Activated naive CD8-positive, alpha-beta T cell treated with anti-CD3 and anti-CD28 coated beads, Interleukin-2, amount 10 ng/mL, durations not matched to agents 7 days and 5 days (primary cell): ENCODE measurements around the gene STAB1. TPM values are rescaled to one million over a fixed set of nuclear protein-coding genes. Genes with fewer than 3 reads are reported as not detected.

Source experiments
- ATAC-seq: fragments of 150-1000 bp; cut with Tn5 transposase; one replicate; pipeline ENCODE4 v1.10.0; 2021; ENCODE audit warnings: low read depth, moderate library complexity
- POLR2A ChIA-PET: fragments of 350-600 bp; sonication (Branson Sonifier 250); formaldehyde crosslinking; loops from one replicate; lab custom pipeline; 2021; ENCODE audit warnings: antibody characterized with exemption; lab: Charles Lee
- DNase-seq: peaks from one replicate; pipeline ENCODE4 v3.0.0; 2021
- H3K27ac Mint-ChIP-seq: one replicate; pipeline ENCODE4 v1.8.0; 2022; ENCODE audit warnings: mild to moderate bottlenecking, mixed read lengths
- H3K27me3 Mint-ChIP-seq: one replicate; pipeline ENCODE4 v1.8.0; 2022; ENCODE audit warnings: mild to moderate bottlenecking, moderate library complexity, mixed read lengths
- H3K36me3 Mint-ChIP-seq: one replicate; pipeline ENCODE4 v1.8.0; 2021; ENCODE audit warnings: mild to moderate bottlenecking, mixed read lengths
- H3K4me1 Mint-ChIP-seq: one replicate; pipeline ENCODE4 v1.8.0; 2021; ENCODE audit warnings: mixed read lengths
- H3K4me3 Mint-ChIP-seq: one replicate; pipeline ENCODE4 v1.8.0; 2022; ENCODE audit warnings: mild to moderate bottlenecking, moderate library complexity, mixed read lengths
- H3K9me3 Mint-ChIP-seq: one replicate; pipeline ENCODE4 v1.8.0; 2021; ENCODE audit warnings: mixed read lengths
- total RNA-seq, 2 experiments: library from RNA; stranded (reverse); gene quantifications; one replicate each; pipeline ENCODE4 v1.2.3, GENCODE V29; 2021

The STAB1 gene
- total RNA-seq, 2 experiments from 2014 or later: 10.5 to 13.0 TPM

- POLR2A ChIA-PET: interaction anchor here (0.8 kb wide), 1 partner anchor 61 kb away, joined by 3 read pairs; no protein-coding TSS in a partner anchor
- Mint-ChIP-seq H3K4me1 (no peaks in the 10 kb centered on the region), H3K4me3 (no peak overlapping the region), H3K27me3 (no peaks in the 10 kb centered on the region), H3K27ac (no peak overlapping the region), H3K36me3 (peaks cover 22% of the 10 kb centered on the region), H3K9me3 (no peaks in the 10 kb centered on the region)
- ATAC-seq: peak; percentile 32
- peak; percentile 52 for DNase-seq
These were observed 23.5 kb upstream of the STAB1 start for GRCh38 chr3:52471371-52472238.

GRCh38 chr3:52472239-52473000 is 22.7 kb upstream of the STAB1 start:
- Mint-ChIP-seq H3K9me3 (no peaks in the 10 kb centered on the region), H3K27me3 (no peaks in the 10 kb centered on the region), H3K4me3 (no peak overlapping the region), H3K4me1 (no peaks in the 10 kb centered on the region), H3K27ac (no peak overlapping the region), H3K36me3 (peaks cover 22% of the 10 kb centered on the region)
- DNase-seq (no peak), ATAC-seq (no peak)
- POLR2A ChIA-PET: no interaction called here

- Mint-ChIP-seq H3K36me3 (peaks cover 23% of the 10 kb centered on the region), H3K9me3 (no peaks in the 10 kb centered on the region), H3K4me3 (no peak overlapping the region), H3K4me1 (no peaks in the 10 kb centered on the region), H3K27me3 (no peaks in the 10 kb centered on the region), H3K27ac (no peak overlapping the region)
- DNase-seq (no peak), ATAC-seq (no peak)
- POLR2A ChIA-PET: no interaction called here
These were observed 22.1 kb upstream of the STAB1 start for GRCh38 chr3:52473026-52473425.

GRCh38 chr3:52477076-52477795 is 17.9 kb upstream of the STAB1 start:
- DNase-seq: no peak
- ATAC-seq: no peak
- Mint-ChIP-seq H3K27me3 (no peaks in the 10 kb centered on the region), H3K4me1 (no peaks in the 10 kb centered on the region), H3K4me3 (no peak overlapping the region), H3K27ac (no peak overlapping the region), H3K9me3 (no peaks in the 10 kb centered on the region), H3K36me3 (peaks cover 31% of the 10 kb centered on the region)
- POLR2A ChIA-PET: no interaction called here

GRCh38 chr3:52477796-52478095 is 17.4 kb upstream of the STAB1 start:
- peaks cover 31% of the 10 kb centered on the region for H3K36me3 Mint-ChIP-seq
- H3K27ac Mint-ChIP-seq: no peak overlapping the region
- DNase-seq (no peak), ATAC-seq (no peak)
- no peaks in the 10 kb centered on the region for H3K9me3 Mint-ChIP-seq
- no peaks in the 10 kb centered on the region for H3K4me1 Mint-ChIP-seq
- POLR2A ChIA-PET: no interaction called here
- H3K27me3 Mint-ChIP-seq: no peaks in the 10 kb centered on the region
- H3K4me3 Mint-ChIP-seq: no peak overlapping the region

GRCh38 chr3:52479037-52479876 is 15.9 kb upstream of the STAB1 start:
- POLR2A ChIA-PET: no interaction called here
- Mint-ChIP-seq H3K27ac (peak overlapping the region; percentile 30), H3K36me3 (peaks cover 24% of the 10 kb centered on the region), H3K27me3 (no peaks in the 10 kb centered on the region), H3K4me3 (no peak overlapping the region), H3K9me3 (no peaks in the 10 kb centered on the region), H3K4me1 (no peaks in the 10 kb centered on the region)
- ATAC-seq (no peak), DNase-seq (no peak)

GRCh38 chr3:52479877-52480575 is 15.1 kb upstream of the STAB1 start:
- no peaks in the 10 kb centered on the region for H3K4me1 Mint-ChIP-seq
- DNase-seq (no peak), ATAC-seq (no peak)
- POLR2A ChIA-PET: no interaction called here
- H3K27ac Mint-ChIP-seq: no peak overlapping the region
- H3K9me3 Mint-ChIP-seq: no peaks in the 10 kb centered on the region
- H3K27me3 Mint-ChIP-seq: no peaks in the 10 kb centered on the region
- H3K36me3 Mint-ChIP-seq: peaks cover 22% of the 10 kb centered on the region
- no peak overlapping the region for H3K4me3 Mint-ChIP-seq

GRCh38 chr3:52480768-52481715 is 14.1 kb upstream of the STAB1 start:
- no peak overlapping the region for H3K27ac Mint-ChIP-seq
- peaks cover 14% of the 10 kb centered on the region for H3K36me3 Mint-ChIP-seq
- DNase-seq: no peak
- no peaks in the 10 kb centered on the region for H3K27me3 Mint-ChIP-seq
- H3K4me3 Mint-ChIP-seq: no peak overlapping the region
- H3K4me1 Mint-ChIP-seq: no peaks in the 10 kb centered on the region
- POLR2A ChIA-PET: no interaction called here
- H3K9me3 Mint-ChIP-seq: no peaks in the 10 kb centered on the region
- no peak for ATAC-seq

- POLR2A ChIA-PET: no interaction called here
- Mint-ChIP-seq H3K4me3 (no peak overlapping the region), H3K4me1 (no peaks in the 10 kb centered on the region), H3K36me3 (peaks cover 11% of the 10 kb centered on the region), H3K27me3 (no peaks in the 10 kb centered on the region), H3K27ac (no peak overlapping the region), H3K9me3 (no peaks in the 10 kb centered on the region)
- no peak for ATAC-seq
- no peak for DNase-seq
These were observed 13.2 kb upstream of the STAB1 start for GRCh38 chr3:52481819-52482521.

- ATAC-seq: no peak
- Mint-ChIP-seq H3K9me3 (no peaks in the 10 kb centered on the region), H3K27me3 (no peaks in the 10 kb centered on the region), H3K4me3 (no peak overlapping the region), H3K36me3 (peaks cover 10% of the 10 kb centered on the region), H3K27ac (no peak overlapping the region), H3K4me1 (no peaks in the 10 kb centered on the region)
- no peak for DNase-seq
- POLR2A ChIA-PET: no interaction called here
These were observed 12.1 kb upstream of the STAB1 start for GRCh38 chr3:52483081-52483480.

GRCh38 chr3:52483577-52484381 is 11.4 kb upstream of the STAB1 start:
- POLR2A ChIA-PET: no interaction called here
- no peak overlapping the region for H3K27ac Mint-ChIP-seq
- no peaks in the 10 kb centered on the region for H3K9me3 Mint-ChIP-seq
- no peak overlapping the region for H3K4me3 Mint-ChIP-seq
- ATAC-seq (no peak), DNase-seq (no peak)
- peaks cover 8% of the 10 kb centered on the region for H3K36me3 Mint-ChIP-seq
- H3K4me1 Mint-ChIP-seq: no peaks in the 10 kb centered on the region
- H3K27me3 Mint-ChIP-seq: no peaks in the 10 kb centered on the region
